GM10248 (cell line): ENCODE results near the gene GPR39.

ENCODE experiments used
- CTCF ChIA-PET: fragments of 300-600 bp; sonication (Branson Sonifier 250); formaldehyde crosslinking; extraction: SDS; loops from one replicate; lab custom pipeline; 2021; ENCODE audit warnings: antibody characterized with exemption; lab: Yijun Ruan, JAX
- POLR2A ChIA-PET: fragments of 350-650 bp; sonication (Branson Sonifier 250); formaldehyde crosslinking; extraction: SDS; loops from one replicate; lab custom pipeline; 2020; ENCODE audit warnings: antibody characterized with exemption; lab: Yijun Ruan, JAX
- DNase-seq: peaks from one replicate; pipeline ENCODE4 v3.0.0; 2012; ENCODE audit errors: extremely low spot score
- CTCF ChIP-seq: IDR thresholded peaks from 2 replicates; pipeline ENCODE4 v1.5.1; 2012; ENCODE audit warnings: mild to moderate bottlenecking, low read depth; ENCODE audit errors: extremely low read depth, missing control alignments, control extremely low read depth

The GPR39 gene

GRCh38 chr2:132475615-132476014 is 59.0 kb downstream of the GPR39 start:
- DNase-seq = no peak
- POLR2A ChIA-PET = no interaction called here
- CTCF ChIA-PET = no interaction called here
- no peak for TF ChIP-seq CTCF

- POLR2A ChIA-PET = no interaction called here
- DNase-seq = no peak
- CTCF ChIA-PET = no interaction called here
- no peak for TF ChIP-seq CTCF
Measured at GRCh38 chr2:132477436-132477835, 60.8 kb downstream of the GPR39 start.

GRCh38 chr2:132477962-132478361 is 61.4 kb downstream of the GPR39 start:
- CTCF ChIA-PET = interaction anchor here (1.6 kb wide), 1 partner anchor 48 kb away, joined by 3 read pairs; no protein-coding TSS in a partner anchor
- no peak for DNase-seq
- TF ChIP-seq CTCF = no peak
- POLR2A ChIA-PET = no interaction called here

GRCh38 chr2:132478461-132479105 is 62.0 kb downstream of the GPR39 start:
- TF ChIP-seq CTCF = no peak
- no peak for DNase-seq
- POLR2A ChIA-PET = no interaction called here
- CTCF ChIA-PET = interaction anchor here (1.6 kb wide), 1 partner anchor 48 kb away, joined by 3 read pairs; no protein-coding TSS in a partner anchor

GRCh38 chr2:132479155-132479554 is 62.5 kb downstream of the GPR39 start:
- DNase-seq = no peak
- ChIA-PET POLR2A (no interaction called here), CTCF (interaction anchor here (1.6 kb wide), 1 partner anchor 47 kb away, joined by 3 read pairs; no protein-coding TSS in a partner anchor)
- TF ChIP-seq CTCF = no peak

GRCh38 chr2:132482821-132483220 is 66.2 kb downstream of the GPR39 start:
- ChIA-PET CTCF (no interaction called here), POLR2A (no interaction called here)
- TF ChIP-seq CTCF = no peak
- no peak for DNase-seq
